HepG2 (cell line): Measurements from ENCODE around the gene TMEM87B. TPM values are rescaled to one million over a fixed set of nuclear protein-coding genes. Genes with fewer than 3 reads are reported as not detected.

Source experiments
- AHDC1 ChIP-seq: sonication (generic); formaldehyde crosslinking; IDR thresholded peaks from 2 replicates; pipeline ENCODE4 v1.5.1; 2020; ENCODE audit warnings: mild to moderate bottlenecking, missing genetic modification reagents, borderline replicate concordance
- E2F2 ChIP-seq: sonication (generic); formaldehyde crosslinking; IDR thresholded peaks from 2 replicates; pipeline ENCODE4 v1.4.0; 2020; ENCODE audit warnings: missing genetic modification reagents, borderline replicate concordance
- FOXP1 ChIP-seq, 2 experiments: fragments of 450-650 bp in 1 of 2; IDR thresholded peaks; 2 replicates each; pipeline ENCODE4 v1.6.1; 2017 to 2018; ENCODE audit warnings: antibody characterized with exemption in 1 of 2
- HINFP ChIP-seq: sonication (generic); formaldehyde crosslinking; IDR thresholded peaks from 2 replicates; pipeline ENCODE4 v1.4.0; 2020; ENCODE audit warnings: low read depth, mild to moderate bottlenecking, missing genetic modification reagents
- MAF1 ChIP-seq: sonication (generic); formaldehyde crosslinking; IDR thresholded peaks from 2 replicates; pipeline ENCODE4 v1.5.0; 2020; ENCODE audit warnings: missing genetic modification reagents, borderline replicate concordance
- MTF2 ChIP-seq: sonication (generic); formaldehyde crosslinking; IDR thresholded peaks from 2 replicates; pipeline ENCODE4 v1.5.0; 2020; ENCODE audit warnings: missing genetic modification reagents, borderline replicate concordance
- RBM39 ChIP-seq: fragments of 200-400 bp; formaldehyde crosslinking; IDR thresholded peaks from one replicate; pipeline ENCODE4 v1.6.1; 2018; ENCODE audit warnings: antibody characterized with exemption, mild to moderate bottlenecking, low read depth, low read length; ENCODE audit not compliant: poor library complexity, severe bottlenecking
- RXRB ChIP-seq: IDR thresholded peaks from 2 replicates; pipeline ENCODE4 v1.6.1; 2016; ENCODE audit warnings: borderline replicate concordance, missing genetic modification reagents, missing compliant biosample characterization
- SMAD1 ChIP-seq: sonication (generic); formaldehyde crosslinking; IDR thresholded peaks from 2 replicates; pipeline ENCODE4 v1.4.0; 2020; ENCODE audit warnings: missing genetic modification reagents, low read depth, mild to moderate bottlenecking, borderline replicate concordance
- TEAD3 ChIP-seq: optimal IDR thresholded peaks from 2 replicates; pipeline ENCODE3; 2016; ENCODE audit warnings: borderline replicate concordance
- TSC22D2 ChIP-seq: sonication (generic); formaldehyde crosslinking; IDR thresholded peaks from 2 replicates; pipeline ENCODE4 v1.5.1; 2020; ENCODE audit warnings: missing genetic modification reagents, mild to moderate bottlenecking, borderline replicate concordance
- ZFYVE20 ChIP-seq: sonication (generic); formaldehyde crosslinking; IDR thresholded peaks from 2 replicates; pipeline ENCODE4 v1.8.0; 2023; ENCODE audit warnings: low read depth, mild to moderate bottlenecking, moderate library complexity, missing genetic modification reagents, borderline replicate concordance
- ZMAT5 ChIP-seq: sonication (generic); formaldehyde crosslinking; IDR thresholded peaks from 2 replicates; pipeline ENCODE4 v1.5.0; 2020; ENCODE audit warnings: mild to moderate bottlenecking, low read depth, missing genetic modification reagents, borderline replicate concordance
- ZNF124 ChIP-seq: sonication (generic); formaldehyde crosslinking; IDR thresholded peaks from 2 replicates; pipeline ENCODE4 v1.4.0; 2020; ENCODE audit warnings: missing genetic modification reagents
- ZNF225 ChIP-seq: sonication (generic); formaldehyde crosslinking; IDR thresholded peaks from 2 replicates; pipeline ENCODE4 v1.4.0; 2020; ENCODE audit warnings: mild to moderate bottlenecking, missing genetic modification reagents
- polyA plus RNA-seq, 8 experiments: library from polyadenylated mRNA; depleted of rRNA in 3 of 8; stranded (reverse) in 7 of 8; unstranded in 1 of 8; fragments of >200 nt; fragmentation: Illumina TruSeq in 4 of 8; extraction: Trizol in 4 of 8; gene quantifications; 2 replicates each; pipeline versions ENCODE4 v1.2.1 to v1.2.3, GENCODE V29; 2011 to 2016; ENCODE audit warnings: low read depth in 4 of 8, missing spikeins in 1 of 8, mixed read lengths in 1 of 8; ENCODE audit not compliant: insufficient read depth in 1 of 8
- total RNA-seq, 5 experiments: library from RNA; depleted of rRNA; stranded (reverse); fragments of >200 nt; fragmentation: Illumina TruSeq; extraction: Trizol; gene quantifications; 2 replicates each; pipeline ENCODE4 v1.2.3, GENCODE V29; 2016; ENCODE audit warnings: low read depth in 1 of 5
- TF ChIP-seq, protein P1 (sequence below): sonication (generic); formaldehyde crosslinking; IDR thresholded peaks from 2 replicates; pipeline ENCODE4 v1.5.0; 2020; ENCODE audit warnings: missing genetic modification reagents, mild to moderate bottlenecking, borderline replicate concordance

The TMEM87B gene
- total and polyA plus RNA-seq, 2 of the 13 experiments (the other 11 are each of a cell fraction or from before 2014, with no cell fraction given) = 15.1 to 16.2 TPM

- TF ChIP-seq SMAD1 (0 out of 2 replicates have a peak, but pooled peaks have one; percentile 39), ZNF225 (CRISPR knock-in tag) (peak; percentile 67; the same call in 1 of the 2 replicates), TEAD3 (peak; percentile 36), ZNF124 (CRISPR knock-in tag) (no peak; the same call in 1 of the 2 replicates), HINFP (CRISPR knock-in tag) (peak; percentile 38; the same call in 1 of the 2 replicates), TSC22D2 (CRISPR knock-in tag) (no peak), FOXP1 (IDR thresholded peaks at IDR 0.05) (no peak), FOXP1 (CRISPR knock-in tag; IDR thresholded peaks at IDR 0.05) (no peak), MTF2 (CRISPR knock-in tag) (no peak), RBM39 (peak; percentile 53), MAF1 (CRISPR knock-in tag) (no peak), ZFYVE20 (CRISPR knock-in tag) (no peak), E2F2 (CRISPR knock-in tag) (no peak), AHDC1 (CRISPR knock-in tag) (no peak), ZMAT5 (CRISPR knock-in tag) (no peak), RXRB (CRISPR knock-in tag) (no peak; the same call in 1 of the 2 replicates)
- TF ChIP-seq, protein P1, sequence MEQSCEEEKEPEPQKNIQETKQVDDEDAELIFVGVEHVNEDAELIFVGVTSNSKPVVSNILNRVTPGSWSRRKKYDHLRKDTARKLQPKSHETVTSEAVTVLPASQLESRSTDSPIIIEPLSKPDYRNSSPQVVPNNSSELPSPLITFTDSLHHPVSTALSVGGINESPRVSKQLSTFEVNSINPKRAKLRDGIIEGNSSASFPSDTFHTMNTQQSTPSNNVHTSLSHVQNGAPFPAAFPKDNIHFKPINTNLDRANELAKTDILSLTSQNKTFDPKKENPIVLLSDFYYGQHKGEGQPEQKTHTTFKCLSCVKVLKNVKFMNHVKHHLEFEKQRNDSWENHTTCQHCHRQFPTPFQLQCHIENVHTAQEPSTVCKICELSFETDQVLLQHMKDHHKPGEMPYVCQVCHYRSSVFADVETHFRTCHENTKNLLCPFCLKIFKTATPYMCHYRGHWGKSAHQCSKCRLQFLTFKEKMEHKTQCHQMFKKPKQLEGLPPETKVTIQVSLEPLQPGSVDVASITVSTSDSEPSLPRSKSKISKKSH (CRISPR knock-in tag) = peak; percentile 91; the same call in 1 of the 2 replicates
These were observed 887 bp upstream of the TMEM87B start (continued) for GRCh38 chr2:112053917-112054846.
